K562 (cell line): ENCODE measurements around the gene PSMD9.

Experiments used
- BRCA1 ChIP-seq, 2 experiments: fragments of 450-650 bp in 1 of 2; sonication (generic) in 1 of 2; formaldehyde crosslinking in 1 of 2; IDR thresholded peaks; 2 replicates each; pipeline versions ENCODE4 v1.5.0 to v1.6.1; 2017 to 2020; ENCODE audit warnings: mild to moderate bottlenecking in 1 of 2, missing genetic modification reagents in 1 of 2
- HNRNPLL ChIP-seq: fragments of 200-400 bp; formaldehyde crosslinking; IDR thresholded peaks from 2 replicates; pipeline ENCODE4 v1.6.1; 2017; ENCODE audit warnings: low read length, low read depth, mild to moderate bottlenecking; ENCODE audit not compliant: poor library complexity, severe bottlenecking
- KAT7 ChIP-seq: sonication (generic); formaldehyde crosslinking; IDR thresholded peaks from 2 replicates; pipeline ENCODE4 v1.8.0; 2022; ENCODE audit warnings: missing genetic modification reagents, mild to moderate bottlenecking, borderline replicate concordance
- NR2C2 ChIP-seq, 2 experiments: fragments of 200-800 bp in 1 of 2; sonication (Bioruptor generic) in 1 of 2; sonication (generic) in 1 of 2; formaldehyde crosslinking in 1 of 2; IDR thresholded peaks; 2 replicates each; pipeline versions ENCODE4 v1.6.1 to v1.8.0; 2016 to 2022; ENCODE audit warnings: mild to moderate bottlenecking in 1 of 2, missing compliant biosample characterization in 1 of 2, missing genetic modification characterization in 1 of 2, missing genetic modification reagents in 1 of 2
- POLR2A ChIP-seq: fragments of 450-650 bp; conservative IDR thresholded peaks from 2 replicates; pipeline ENCODE4 v1.6.1; 2016
- PPARD ChIP-seq: fragments of 250-450 bp; sonication (Bioruptor Pico); IDR thresholded peaks from 2 replicates; pipeline ENCODE4 v1.8.0; 2022; ENCODE audit warnings: inconsistent platforms, mild to moderate bottlenecking, moderate library complexity
- SMAD4 ChIP-seq: fragments of 250-450 bp; sonication (Bioruptor Pico); conservative IDR thresholded peaks from 2 replicates; pipeline ENCODE4 v1.8.0; 2021; ENCODE audit warnings: inconsistent platforms, mild to moderate bottlenecking, moderate library complexity
- ZBTB5 ChIP-seq: fragments of 450-650 bp; IDR thresholded peaks from 2 replicates; pipeline ENCODE4 v1.6.1; 2017; ENCODE audit warnings: antibody characterized with exemption
- ZBTB7A ChIP-seq: IDR thresholded peaks from 2 replicates; pipeline ENCODE4 v1.6.1; 2011; ENCODE audit warnings: low read depth, mild to moderate bottlenecking, low read length, moderate library complexity, borderline replicate concordance; ENCODE audit not compliant: control insufficient read depth
- ZNF174 ChIP-seq: fragments of 250-450 bp; sonication (Bioruptor Pico); IDR thresholded peaks from 2 replicates; pipeline ENCODE4 v1.4.0; 2020; ENCODE audit warnings: mild to moderate bottlenecking

- TF ChIP-seq KAT7 (CRISPR knock-in tag) (no peak), NR2C2 (CRISPR knock-in tag; IDR thresholded peaks at IDR 0.05) (no peak), NR2C2 (tag; IDR thresholded peaks at IDR 0.05) (no peak), PPARD (no peak), POLR2A (no peak), SMAD4 (no peak), ZBTB7A (no peak), HNRNPLL (no peak), ZNF174 (CRISPR knock-in tag) (no peak), ZBTB5 (no peak), BRCA1 (IDR thresholded peaks at IDR 0.05) (no peak), BRCA1 (CRISPR knock-in tag; IDR thresholded peaks at IDR 0.05) (no peak)
Observed at GRCh38 chr12:121927813-121928212, 39.2 kb downstream of the PSMD9 start.
